Activated effector memory CD4-positive, alpha-beta T cell treated with anti-CD3 and anti-CD28 coated beads, Interleukin-2, amount 50 U/mL, for 16 hours (primary cell): ENCODE data around the gene FAM72A.
"Not testable (repeated sequence)": the region's sequence is repeated elsewhere in the genome, so short reads cannot be mapped to it uniquely, and the experiment has no call there.

ENCODE experiments used
- DNase-seq: peaks from one replicate; pipeline ENCODE4 v3.0.0-alpha.2; 2020

FAM72A gene

GRCh38 chr1:206210802-206211201 lies 8.2 kb upstream of the FAM72A start:
- not testable (repeated sequence) for DNase-seq

DNA sequence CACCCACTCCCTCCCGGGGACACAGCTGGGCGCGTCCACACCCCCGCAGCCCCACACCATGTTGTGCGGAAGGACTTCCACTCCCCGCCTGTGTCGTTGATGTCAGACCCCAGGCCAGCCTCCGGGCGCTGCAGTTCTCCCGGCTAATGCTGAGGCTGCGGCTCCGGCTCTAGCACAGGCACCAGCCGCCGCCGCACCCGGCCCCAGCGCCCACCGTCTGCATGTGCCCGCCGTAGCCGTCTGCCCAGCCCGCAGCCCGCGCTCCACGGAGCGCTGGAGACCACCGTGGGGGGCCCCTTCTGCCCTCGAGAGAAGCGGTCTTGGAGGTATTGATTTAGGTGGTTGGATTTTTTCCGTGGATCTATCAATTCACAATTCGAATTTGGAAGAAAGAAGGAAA lies 2.9 kb upstream of the FAM72A start:
- DNase-seq = peak; percentile 63

- DNase-seq = peak; percentile 60
These were observed 2.2 kb upstream of the FAM72A start for GRCh38 chr1:206204871-206205270.

GRCh38 chr1:206204159-206204511 lies 1.5 kb upstream of the FAM72A start:
- not testable (repeated sequence) for DNase-seq

GRCh38 chr1:206203364-206204158 lies 922 bp upstream of the FAM72A start, which contains the start of gene SRGAP2:
SRGAP2 (plus strand) TSS chr1:206203541; CDS start chr1:206205971, 2,430 bp downstream.
- peak; percentile 79 for DNase-seq

- DNase-seq = not testable (repeated sequence)
These were observed 5.8 kb downstream of the FAM72A start for GRCh38 chr1:206196748-206197424.

DNA sequence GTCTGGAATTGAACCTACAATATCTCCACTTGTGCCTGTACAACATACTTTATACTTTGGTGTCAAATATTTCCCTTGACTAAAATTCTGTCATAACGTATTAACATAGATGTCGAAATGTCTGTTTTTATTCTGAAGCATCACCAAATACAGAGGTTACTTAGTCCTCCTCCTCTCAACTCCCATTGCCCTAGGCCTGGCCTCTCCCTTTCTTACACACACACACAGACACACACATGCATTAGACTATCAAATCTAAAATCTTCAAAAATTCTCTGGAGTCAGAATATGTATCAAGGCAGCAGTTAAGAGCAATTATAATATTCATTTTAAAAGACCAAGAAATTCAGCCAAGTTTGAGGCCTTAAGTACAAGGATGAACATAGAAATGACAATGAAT lies 7.5 kb downstream of the FAM72A start:
- DNase-seq = not testable (repeated sequence)

GRCh38 chr1:206186826-206187225 lies 15.8 kb downstream of the FAM72A start:
- not testable (repeated sequence) for DNase-seq

GRCh38 chr1:206185778-206186177 lies 16.9 kb downstream of the FAM72A start:
- DNase-seq = not testable (repeated sequence)

- DNase-seq = not testable (repeated sequence)
These were observed 18.9 kb downstream of the FAM72A start for GRCh38 chr1:206183788-206184187.

- not testable (repeated sequence) for DNase-seq
These were observed 20.0 kb downstream of the FAM72A start for GRCh38 chr1:206182368-206183317.

DNA sequence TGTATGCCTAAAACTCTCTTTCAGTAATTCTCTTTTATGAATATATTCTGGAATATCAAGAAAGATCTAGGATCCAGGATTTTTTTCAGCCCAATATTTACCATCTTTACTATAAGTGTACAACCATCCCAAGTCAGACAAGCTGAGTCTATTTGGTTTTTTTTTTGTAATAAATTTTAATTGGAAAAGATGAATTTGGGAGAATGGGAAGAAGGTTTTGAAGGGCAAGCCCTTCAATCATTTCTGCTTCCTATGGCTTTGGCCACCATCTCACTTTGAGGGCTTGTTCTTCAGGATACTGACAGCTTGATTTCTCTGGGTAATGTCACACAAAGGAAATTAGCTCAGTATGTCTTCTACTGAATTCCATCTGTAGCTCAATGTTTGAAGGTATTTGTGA lies 23.0 kb downstream of the FAM72A start:
- not testable (repeated sequence) for DNase-seq

DNA sequence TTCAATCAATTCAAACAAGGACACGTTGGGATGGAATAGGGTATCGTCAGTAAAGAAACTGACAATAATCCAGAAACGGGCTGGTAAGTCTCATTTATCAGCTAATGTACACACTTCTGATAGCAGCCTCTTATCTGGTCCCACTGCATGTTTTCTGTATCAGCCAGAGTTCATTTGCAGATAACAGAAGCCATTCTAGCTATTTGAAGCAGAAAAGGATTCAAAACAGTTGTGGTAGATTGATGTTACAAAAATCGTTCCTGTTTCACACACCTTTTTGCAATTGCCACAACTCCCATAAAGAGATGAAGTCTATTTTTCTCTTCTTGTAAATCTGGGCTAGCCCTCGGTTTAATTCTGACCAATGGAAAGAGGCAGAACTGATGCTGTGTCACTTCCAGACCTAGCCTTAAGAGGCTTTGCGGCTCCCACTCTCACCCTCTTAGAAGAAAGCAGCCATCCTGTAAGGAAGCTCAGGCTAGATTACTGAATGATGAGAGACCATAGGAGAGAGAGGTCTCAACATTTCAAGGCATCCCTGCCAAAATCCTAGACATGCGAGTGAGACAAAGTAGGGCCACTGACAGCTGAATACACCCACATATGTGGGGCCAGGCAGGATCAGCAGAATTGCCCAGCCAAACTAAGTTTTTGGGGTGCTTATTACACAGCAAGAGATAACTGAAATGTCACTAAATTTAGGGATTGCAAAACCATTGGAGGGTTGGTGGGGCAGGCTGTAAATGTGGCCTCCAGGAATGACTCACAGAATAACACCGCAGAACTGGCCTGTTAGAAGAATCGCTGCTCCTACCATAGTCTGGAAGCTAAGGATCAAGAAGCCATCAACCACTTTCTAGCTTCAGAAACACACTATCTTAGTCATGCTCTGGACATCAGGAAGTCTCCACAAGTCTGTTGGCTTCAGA lies 24.3 kb downstream of the FAM72A start:
- DNase-seq = not testable (repeated sequence)

- not testable (repeated sequence) for DNase-seq
These were observed 26.5 kb downstream of the FAM72A start for GRCh38 chr1:206176114-206176502.

- not testable (repeated sequence) for DNase-seq
These were observed 27.1 kb downstream of the FAM72A start for GRCh38 chr1:206175459-206176113.

DNA sequence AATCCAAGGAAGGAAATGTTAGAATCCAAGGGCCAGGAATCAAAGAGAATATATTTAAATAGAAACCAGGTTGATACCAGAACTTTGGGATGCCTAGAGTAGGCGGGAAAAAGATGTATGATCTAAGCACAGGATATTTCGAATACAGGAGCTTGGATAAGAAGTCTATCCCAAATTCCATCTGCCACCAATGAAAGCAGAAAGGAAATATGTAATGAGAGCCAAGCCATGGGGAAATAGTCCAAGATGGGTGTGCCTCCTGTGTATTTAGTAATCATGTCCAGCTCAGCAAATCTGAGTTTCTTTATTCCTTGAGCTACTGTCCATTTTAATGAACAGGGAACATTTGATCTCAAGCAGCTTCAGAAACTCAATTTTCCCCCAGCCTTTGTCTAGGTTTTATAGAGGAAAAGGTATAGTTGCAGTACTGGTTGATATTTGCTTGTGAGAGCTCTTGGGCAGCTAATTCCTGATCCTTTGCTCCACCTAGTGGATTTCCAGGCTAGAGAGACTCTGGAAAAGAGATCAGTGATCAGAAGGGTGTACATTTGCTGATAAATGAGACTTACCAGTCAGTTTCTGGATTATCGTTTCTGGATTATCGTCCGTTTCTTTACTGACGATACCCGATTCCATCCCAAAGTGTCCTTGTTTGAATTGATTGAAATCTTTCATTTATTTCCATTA lies 28.3 kb downstream of the FAM72A start:
- DNase-seq = not testable (repeated sequence)

GRCh38 chr1:206173110-206173719 lies 29.4 kb downstream of the FAM72A start:
- DNase-seq = not testable (repeated sequence)

- DNase-seq = not testable (repeated sequence)
These were observed 32.8 kb downstream of the FAM72A start for GRCh38 chr1:206169794-206170193.

DNA sequence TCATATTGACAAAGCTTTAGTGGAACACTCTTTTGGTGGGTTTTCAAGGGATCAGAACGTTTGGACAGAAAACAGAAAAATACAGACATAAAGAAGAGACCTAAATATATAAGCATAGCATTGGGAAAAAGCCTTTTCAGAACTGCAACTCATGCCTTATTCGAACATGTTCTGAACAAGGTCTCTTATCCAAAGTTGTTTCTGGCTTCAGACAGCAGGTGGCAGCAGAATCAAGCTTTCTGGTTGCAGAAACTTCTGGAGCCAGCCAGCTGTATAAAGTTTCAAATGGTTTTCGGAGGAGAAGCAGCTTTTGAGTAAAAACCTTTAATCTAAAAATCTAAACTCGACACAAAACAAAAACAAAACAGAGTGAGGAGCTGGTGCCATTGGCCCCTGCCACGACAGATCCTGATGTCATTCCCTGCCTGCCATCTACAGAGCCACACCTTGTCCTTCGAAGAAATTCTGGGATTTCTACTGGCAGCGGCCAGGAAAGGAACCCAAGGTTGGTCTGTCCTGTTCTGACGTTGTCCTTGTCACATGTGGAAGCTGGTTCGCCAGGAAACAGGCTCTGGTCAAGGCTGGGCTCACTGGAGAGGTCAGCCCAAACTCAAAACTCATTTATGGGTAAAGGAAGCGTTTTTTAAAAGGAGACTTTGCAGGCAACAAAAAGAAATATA lies 35.1 kb downstream of the FAM72A start:
- DNase-seq = not testable (repeated sequence)
